ENCODE measurements around the gene KRT6B.

GRCh38 chr12:52426034-52426433 lies 25.9 kb downstream of the KRT6B start:
- TF ChIP-seq, protein P1, sequence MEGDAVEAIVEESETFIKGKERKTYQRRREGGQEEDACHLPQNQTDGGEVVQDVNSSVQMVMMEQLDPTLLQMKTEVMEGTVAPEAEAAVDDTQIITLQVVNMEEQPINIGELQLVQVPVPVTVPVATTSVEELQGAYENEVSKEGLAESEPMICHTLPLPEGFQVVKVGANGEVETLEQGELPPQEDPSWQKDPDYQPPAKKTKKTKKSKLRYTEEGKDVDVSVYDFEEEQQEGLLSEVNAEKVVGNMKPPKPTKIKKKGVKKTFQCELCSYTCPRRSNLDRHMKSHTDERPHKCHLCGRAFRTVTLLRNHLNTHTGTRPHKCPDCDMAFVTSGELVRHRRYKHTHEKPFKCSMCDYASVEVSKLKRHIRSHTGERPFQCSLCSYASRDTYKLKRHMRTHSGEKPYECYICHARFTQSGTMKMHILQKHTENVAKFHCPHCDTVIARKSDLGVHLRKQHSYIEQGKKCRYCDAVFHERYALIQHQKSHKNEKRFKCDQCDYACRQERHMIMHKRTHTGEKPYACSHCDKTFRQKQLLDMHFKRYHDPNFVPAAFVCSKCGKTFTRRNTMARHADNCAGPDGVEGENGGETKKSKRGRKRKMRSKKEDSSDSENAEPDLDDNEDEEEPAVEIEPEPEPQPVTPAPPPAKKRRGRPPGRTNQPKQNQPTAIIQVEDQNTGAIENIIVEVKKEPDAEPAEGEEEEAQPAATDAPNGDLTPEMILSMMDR (conservative IDR thresholded peaks at IDR 0.05; ENCODE audit: low read depth, low read length), result no peak
- TF ChIP-seq EZH2 (IDR thresholded peaks at IDR 0.05; ENCODE audit: borderline replicate concordance, low read depth, low read length, poor library complexity, severe bottlenecking), result no peak
